Heart right ventricle (tissue), 16 donors: Measurements from ENCODE around the gene PFDN2. TPM values are rescaled to one million over a fixed set of nuclear protein-coding genes. Genes with fewer than 3 reads are reported as not detected.

Source experiments
- ATAC-seq, 8 donors: fragments of 200-7000 bp; cut with Tn5 transposase; one replicate each; pipeline ENCODE4 v1.9.1; 2020; ENCODE audit warnings: mild to moderate bottlenecking in 8 of 8, moderate library complexity in 8 of 8, moderate number of reproducible peaks in 1 of 8
- DNase-seq, 2 donors: peaks; one replicate each; pipeline ENCODE4 v3.0.0-alpha.2; 2020
- H3K27ac ChIP-seq, 10 donors: fragments of 200-600 bp; sonication (generic) in 2 of 10; one replicate each; pipeline versions ENCODE4 v1.5.0 to v1.8.0; 2020 to 2022; ENCODE audit warnings: mild to moderate bottlenecking in 3 of 10
- H3K27me3 ChIP-seq, 7 donors: fragments of 200-600 bp; one replicate each; pipeline ENCODE4 v1.8.0; 2021 to 2022; ENCODE audit warnings: mild to moderate bottlenecking in 2 of 7
- H3K36me3 ChIP-seq, 9 donors: fragments of 200-600 bp; sonication (generic) in 1 of 9; one replicate each; pipeline versions ENCODE4 v1.5.0 to v1.8.0; 2020 to 2022; ENCODE audit warnings: mild to moderate bottlenecking in 2 of 9
- H3K4me1 ChIP-seq, 9 donors: fragments of 200-600 bp; sonication (generic) in 1 of 9; one replicate each; pipeline versions ENCODE4 v1.5.0 to v1.8.0; 2020 to 2022; ENCODE audit warnings: mild to moderate bottlenecking in 4 of 9
- H3K4me3 ChIP-seq, 10 donors: fragments of 200-600 bp; sonication (generic) in 2 of 10; one replicate each; pipeline versions ENCODE4 v1.5.0 to v1.8.0; 2020 to 2022; ENCODE audit warnings: mild to moderate bottlenecking in 7 of 10, moderate library complexity in 2 of 10
- H3K9me3 ChIP-seq, 11 donors: fragments of 200-600 bp in 10 of 11; sonication (generic) in 2 of 11; one replicate each; pipeline versions ENCODE4 v1.5.0 to v1.8.0; 2013 to 2022; ENCODE audit warnings: mild to moderate bottlenecking in 2 of 11, control low read depth in 1 of 11, moderate library complexity in 1 of 11
- WGBS, 2 donors: extraction: QIAGEN DNeasy Blood & Tissue Kit; methylation state at CpG; one replicate each; pipeline ENCODE4 v1.1.7; 2013; ENCODE audit warnings: inconsistent platforms in 1 of 2; 5-methylcytosine and 5-hydroxymethylcytosine counted together
- intact Hi-C, 10 donors: fragments of 100-400 bp; cut with DNase I; formaldehyde crosslinking; loops; one replicate each; pipeline versions ENCODE4 v1.11.1 to v1.14.2; 2022
- polyA plus RNA-seq, 2 donors: library from polyadenylated mRNA; stranded (reverse); fragments of 200-250 nt; gene quantifications; one replicate each; pipeline ENCODE4 v1.2.3, GENCODE V29; 2013
- total RNA-seq, 10 donors: library from RNA; stranded (reverse); fragmentation: NEBNext Ultra II Directional in 3 of 10; extraction: Animal tissue kit (Norgen Biotek cat#: 25700) in 3 of 10; gene quantifications; one replicate each; pipeline versions ENCODE4 v1.2.1 to v1.2.4, GENCODE V29; 2021 to 2023
- TF ChIP-seq, protein P1 (sequence below), 9 donors: fragments of 200-600 bp; sonication (generic) in 2 of 9; IDR thresholded peaks; one replicate each; pipeline versions ENCODE4 v1.5.0 to v1.8.0; 2021 to 2022; ENCODE audit warnings: antibody characterized with exemption in 9 of 9, mild to moderate bottlenecking in 5 of 9, moderate library complexity in 1 of 9
- donor health status: Arrhythmogenic right ventricular cardiomyopathy.
- donor health status: ischemic (EF 13 %, LVEDD 7.1; RV severe dilation, severe dysfunction).
- donor health status: healthy with polysubstance abuse.
- donor health status: DM: no; HTN: yes; CAD: no.
- donor health status: DM: no; HTN: no; CAD: no.
- donor health status: ischemic (EF 25% LVEDD 6.9; RV normal size, moderate dysfunction).
- donor health status: ischemic (EF 25% LVEDD 5.7; RV mildly dilated, moderate dysfunction).
- donor health status: healthy.
- donor health status: DM: yes; HTN: yes; CAD: no.
- donor health status: Ischemic cardiomyopathy.
- donor health status: ischemic (EF 35%, LVEDD 5.7; RV mildly dilated, moderate dysfunction).
- donor health status: nonischemic (EF 11% LVEDD 7.7; RV severe dilation, severe dysfunction).
- donor health status: DM: yes; HTN: yes; CAD: no.
- donor health status: PGD.
- donor health status: ischemic (EF 29% LVEDD 5.4; RV normal size, mild dysfunction).
- donor health status: nonischemic (EF 23%, LVEDD 6.1; RV moderate dilation, normal function).

PFDN2 gene
- total and polyA plus RNA-seq, 12 donors, result 44.6 to 273 (median 55.9) TPM

- TF ChIP-seq, protein P1, sequence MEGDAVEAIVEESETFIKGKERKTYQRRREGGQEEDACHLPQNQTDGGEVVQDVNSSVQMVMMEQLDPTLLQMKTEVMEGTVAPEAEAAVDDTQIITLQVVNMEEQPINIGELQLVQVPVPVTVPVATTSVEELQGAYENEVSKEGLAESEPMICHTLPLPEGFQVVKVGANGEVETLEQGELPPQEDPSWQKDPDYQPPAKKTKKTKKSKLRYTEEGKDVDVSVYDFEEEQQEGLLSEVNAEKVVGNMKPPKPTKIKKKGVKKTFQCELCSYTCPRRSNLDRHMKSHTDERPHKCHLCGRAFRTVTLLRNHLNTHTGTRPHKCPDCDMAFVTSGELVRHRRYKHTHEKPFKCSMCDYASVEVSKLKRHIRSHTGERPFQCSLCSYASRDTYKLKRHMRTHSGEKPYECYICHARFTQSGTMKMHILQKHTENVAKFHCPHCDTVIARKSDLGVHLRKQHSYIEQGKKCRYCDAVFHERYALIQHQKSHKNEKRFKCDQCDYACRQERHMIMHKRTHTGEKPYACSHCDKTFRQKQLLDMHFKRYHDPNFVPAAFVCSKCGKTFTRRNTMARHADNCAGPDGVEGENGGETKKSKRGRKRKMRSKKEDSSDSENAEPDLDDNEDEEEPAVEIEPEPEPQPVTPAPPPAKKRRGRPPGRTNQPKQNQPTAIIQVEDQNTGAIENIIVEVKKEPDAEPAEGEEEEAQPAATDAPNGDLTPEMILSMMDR (IDR thresholded peaks at IDR 0.05), result no peak
- ATAC-seq (no peak), DNase-seq (no peak)
- no peaks in the 10 kb centered on the region for H3K4me1 ChIP-seq
- no peak overlapping the region for H3K27ac ChIP-seq
- H3K27me3 ChIP-seq, result no peaks in the 10 kb centered on the region
- H3K9me3 ChIP-seq, result no peaks in the 10 kb centered on the region
- no peak overlapping the region for H3K4me3 ChIP-seq
- 85% methylated on average over 3 of the region's 3 CpGs for WGBS, 2 donors
- H3K36me3 ChIP-seq, result no peaks in the 10 kb centered on the region
- intact Hi-C loops, result no loop called here
These were observed 28.0 kb upstream of the PFDN2 start for GRCh38 chr1:161145832-161146231.

DNA sequence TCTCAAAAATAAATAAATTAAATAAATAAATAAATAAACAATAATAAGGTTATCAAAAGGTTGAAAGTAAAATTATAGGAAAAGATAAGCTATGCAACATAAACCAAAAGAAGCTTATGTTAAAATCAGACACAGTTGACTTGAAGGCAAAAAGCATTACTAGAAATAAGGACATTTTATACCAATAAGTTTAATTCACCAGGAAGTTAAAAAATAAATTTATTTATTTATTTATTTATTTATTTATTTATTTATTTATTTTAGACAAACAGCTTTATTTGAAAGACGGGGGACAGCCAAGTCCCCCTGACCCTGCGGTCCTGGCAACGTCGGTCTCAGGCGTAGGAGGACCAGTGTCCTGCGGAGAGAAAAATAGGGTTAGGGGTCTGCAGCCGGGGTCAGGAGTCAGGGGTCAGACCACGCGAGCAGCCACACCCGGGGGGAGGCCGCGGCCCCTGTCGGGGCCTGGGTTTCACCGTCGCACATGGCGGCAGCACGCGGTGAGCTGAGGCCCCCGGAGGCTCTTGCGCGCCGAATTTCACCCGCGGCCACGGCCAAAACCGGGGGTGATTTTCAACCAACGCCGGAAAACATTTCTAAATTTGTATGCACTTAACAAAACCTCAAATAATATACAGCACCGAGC, 23.0 kb upstream of the PFDN2 start:
- Histone ChIP-seq H3K27ac (no peak overlapping the region), H3K9me3 (no peaks in the 10 kb centered on the region), H3K4me3 (no peak overlapping the region), H3K4me1 (peaks cover 0 to 32% (median 8%) of the 10 kb centered on the region in 9 donors), H3K36me3 (peaks cover 0 to 6% (median 0%) of the 10 kb centered on the region in 9 donors), H3K27me3 (no peaks in the 10 kb centered on the region)
- intact Hi-C loops, result no loop called here
- no peak for ATAC-seq
- TF ChIP-seq, protein P1 (IDR thresholded peaks at IDR 0.05), result no peak
- no peak for DNase-seq
- 93 to 95% methylated on average over 29 of the region's 29 CpGs for WGBS, 2 donors

DNA sequence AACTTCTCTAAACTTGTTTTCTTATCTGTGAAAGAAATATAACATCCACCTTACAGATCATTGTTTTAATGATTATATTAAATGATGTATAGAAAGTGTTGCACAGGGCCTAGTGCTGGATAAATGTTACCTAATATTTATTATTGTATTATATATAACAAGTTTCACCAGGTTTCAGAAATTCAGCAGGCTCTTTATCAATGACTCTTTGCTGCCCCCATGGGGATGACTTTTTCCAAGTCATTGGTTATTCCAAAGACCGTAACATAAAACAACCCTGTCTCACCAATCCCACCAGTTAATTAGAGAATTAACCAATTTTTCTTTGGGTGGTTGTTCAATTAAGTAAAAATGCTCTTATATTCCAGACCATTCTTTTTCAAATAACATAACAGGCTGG, 21.9 kb upstream of the PFDN2 start:
- 38 to 46% methylated on average over 1 of the region's 1 CpG for WGBS, 2 donors

DNA sequence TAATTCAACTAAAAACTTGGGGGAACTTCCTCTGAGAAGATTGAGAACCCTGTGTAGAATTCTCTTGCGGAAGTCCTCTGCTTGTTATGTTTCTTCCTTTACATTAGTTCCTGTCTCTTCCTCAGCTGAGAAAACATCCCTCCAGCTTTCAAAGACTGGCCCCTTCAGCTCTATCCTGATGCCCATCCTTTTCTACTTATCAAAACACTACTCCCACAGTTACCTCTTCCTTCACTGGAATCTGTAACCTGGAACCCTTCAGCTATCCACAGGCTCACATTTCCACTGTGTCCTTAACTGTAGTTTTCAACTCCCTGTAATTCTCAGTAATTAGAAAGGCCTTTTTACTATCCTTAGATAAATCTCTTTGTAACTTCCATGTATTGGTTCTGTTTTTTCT, 20.6 kb upstream of the PFDN2 start:
- intact Hi-C loops, result loop anchor here in 6 of 10 donors (5.0 to 10.0 kb wide), 3 partner anchors 141 to 146 kb away; no protein-coding TSS in a partner anchor

More for the DNA sequence above, 21.9 kb upstream of the PFDN2 start:
- ATAC-seq, result peak in 2 of 8 donors; percentile 44 to 51
- H3K9me3 ChIP-seq, result no peaks in the 10 kb centered on the region
- no peak overlapping the region for H3K4me3 ChIP-seq
- intact Hi-C loops, result loop anchor here in 6 of 10 donors (5.0 to 10.0 kb wide), 3 partner anchors 142 to 147 kb away; no protein-coding TSS in a partner anchor
- peaks cover 0 to 6% (median 0%) of the 10 kb centered on the region in 9 donors for H3K36me3 ChIP-seq
- TF ChIP-seq, protein P1 (IDR thresholded peaks at IDR 0.05), result peak in 8 of 9 donors; percentile 22 to 65 (median 61)
- H3K4me1 ChIP-seq, result peaks cover 0 to 36% (median 8%) of the 10 kb centered on the region in 9 donors
- no peaks in the 10 kb centered on the region for H3K27me3 ChIP-seq
- H3K27ac ChIP-seq, result no peak overlapping the region
- DNase-seq, result peak in 1 of 2 donors; percentile 51

More for the DNA sequence above, 20.6 kb upstream of the PFDN2 start:
- Histone ChIP-seq H3K27me3 (no peaks in the 10 kb centered on the region), H3K4me3 (no peak overlapping the region), H3K36me3 (peaks cover 0 to 12% (median 0%) of the 10 kb centered on the region in 9 donors), H3K9me3 (no peaks in the 10 kb centered on the region), H3K27ac (peak overlapping the region in 3 of 10 donors; percentile 9 to 65 (median 36)), H3K4me1 (peaks cover 4 to 49% (median 17%) of the 10 kb centered on the region in 9 donors)
- no peak for DNase-seq
- TF ChIP-seq, protein P1 (IDR thresholded peaks at IDR 0.05), result no peak
- 69 to 87% methylated on average over 1 of the region's 1 CpG for WGBS, 2 donors
- ATAC-seq, result no peak
